ENCODE data around the gene CABLES1.
"Not testable (repeated sequence)": the region's sequence is repeated elsewhere in the genome, so short reads cannot be mapped to it uniquely, and the experiment has no call there.

Gene CABLES1

GRCh38 chr18:23143016-23143814, 7.9 kb downstream of the CABLES1 start:
- DNase-seq = no peak

- no peak for DNase-seq
Observed at GRCh38 chr18:23143815-23144261, 8.6 kb downstream of the CABLES1 start.

- DNase-seq = no peak
Observed at GRCh38 chr18:23144640-23145039, 9.4 kb downstream of the CABLES1 start.

GRCh38 chr18:23145621-23146020, 10.3 kb downstream of the CABLES1 start:
- DNase-seq = no peak

GRCh38 chr18:23146861-23147469, 11.7 kb downstream of the CABLES1 start:
- no peak for DNase-seq

GRCh38 chr18:23148382-23148781, 13.1 kb downstream of the CABLES1 start:
- no peak for DNase-seq

- no peak for DNase-seq
Observed at GRCh38 chr18:23149570-23149969, 14.3 kb downstream of the CABLES1 start.

- no peak for DNase-seq
Observed at GRCh38 chr18:23151414-23152099, 16.3 kb downstream of the CABLES1 start.

GRCh38 chr18:23154030-23154429, 18.7 kb downstream of the CABLES1 start:
- no peak for DNase-seq

GRCh38 chr18:23154823-23155500, 19.7 kb downstream of the CABLES1 start:
- DNase-seq = no peak

GRCh38 chr18:23155537-23155936, 20.3 kb downstream of the CABLES1 start:
- DNase-seq = no peak

- no peak for DNase-seq
Observed at GRCh38 chr18:23156134-23156533, 20.8 kb downstream of the CABLES1 start.

GRCh38 chr18:23158058-23158457, 22.8 kb downstream of the CABLES1 start:
- DNase-seq = no peak

GRCh38 chr18:23158884-23159283, 23.6 kb downstream of the CABLES1 start:
- DNase-seq = not testable (repeated sequence)

GRCh38 chr18:23159344-23159743, 24.1 kb downstream of the CABLES1 start:
- DNase-seq = no peak

- no peak for DNase-seq
Observed at GRCh38 chr18:23162473-23162872, 27.2 kb downstream of the CABLES1 start.

- no peak for DNase-seq
Observed at GRCh38 chr18:23163786-23164533, 28.7 kb downstream of the CABLES1 start.

- no peak for DNase-seq
Observed at GRCh38 chr18:23165271-23166068, 30.2 kb downstream of the CABLES1 start.

- no peak for DNase-seq
Observed at GRCh38 chr18:23166891-23167541, 31.7 kb downstream of the CABLES1 start.

- no peak for DNase-seq
Observed at GRCh38 chr18:23169673-23170044, 34.4 kb downstream of the CABLES1 start.

GRCh38 chr18:23170137-23170536, 34.9 kb downstream of the CABLES1 start:
- DNase-seq = no peak
